GM12892 (cell line): ENCODE data around the gene SERTAD1.

ENCODE experiments used
- POLR2A ChIP-seq: IDR thresholded peaks from 2 replicates; pipeline ENCODE4 v1.6.1; 2011; ENCODE audit warnings: low read depth, low read length, control low read depth
- POLR2AphosphoS5 ChIP-seq: IDR thresholded peaks from 2 replicates; pipeline ENCODE4 v1.6.1; 2011; ENCODE audit warnings: low read depth, low read length, control low read depth

GRCh38 chr19:40407714-40408597, 17.8 kb downstream of the SERTAD1 start:
- TF ChIP-seq POLR2A = no peak
- TF ChIP-seq POLR2AphosphoS5 = no peak
